ENCODE results near the gene MROH7. TPM values are rescaled to one million over a fixed set of nuclear protein-coding genes. Genes with fewer than 3 reads are reported as not detected.

Gene MROH7
- total RNA-seq, 1 donor from 2014 or later: not detected

GRCh38 chr1:54681358-54681757 lies 39.8 kb downstream of the MROH7 start:
- Mint-ChIP-seq H3K36me3 (ENCODE audit: low read depth) (no peaks in the 10 kb centered on the region), H3K27ac (no peak overlapping the region), H3K9me3 (no peaks in the 10 kb centered on the region), H3K4me1 (no peaks in the 10 kb centered on the region), H3K4me3 (no peak overlapping the region), H3K27me3 (peaks cover 2% of the 10 kb centered on the region)
- DNase-seq (no peak), ATAC-seq (ENCODE audit: low read depth) (no peak)
- intact Hi-C loops (cut with micrococcal nuclease): no loop called here
- ChIA-PET POLR2A (no interaction called here), CTCF (no interaction called here)
- TF ChIP-seq CTCF (IDR thresholded peaks at IDR 0.05): no peak

GRCh38 chr1:54683453-54683852 lies 41.9 kb downstream of the MROH7 start:
- no peaks in the 10 kb centered on the region for H3K36me3 Mint-ChIP-seq (ENCODE audit: low read depth)
- intact Hi-C loops (cut with micrococcal nuclease): no loop called here

GRCh38 chr1:54685335-54685905 lies 43.8 kb downstream of the MROH7 start:
- TF ChIP-seq CTCF (IDR thresholded peaks at IDR 0.05): no peak
- H3K9me3 Mint-ChIP-seq: no peaks in the 10 kb centered on the region
- no peak for DNase-seq
- no peak overlapping the region for H3K27ac Mint-ChIP-seq
- ChIA-PET CTCF (no interaction called here), POLR2A (no interaction called here)
- no peaks in the 10 kb centered on the region for H3K4me1 Mint-ChIP-seq
- intact Hi-C loops (cut with micrococcal nuclease): no loop called here
- ATAC-seq (ENCODE audit: low read depth): no peak
- H3K4me3 Mint-ChIP-seq: no peak overlapping the region
- peaks cover 7% of the 10 kb centered on the region for H3K27me3 Mint-ChIP-seq
- no peaks in the 10 kb centered on the region for H3K36me3 Mint-ChIP-seq (ENCODE audit: low read depth)

More at GRCh38 chr1:54683453-54683852, 41.9 kb downstream of the MROH7 start:
- no peak overlapping the region for H3K4me3 Mint-ChIP-seq
- H3K9me3 Mint-ChIP-seq: no peaks in the 10 kb centered on the region
- no peak overlapping the region for H3K27ac Mint-ChIP-seq
- CTCF ChIA-PET: no interaction called here
- peaks cover 2% of the 10 kb centered on the region for H3K27me3 Mint-ChIP-seq
- H3K4me1 Mint-ChIP-seq: no peaks in the 10 kb centered on the region
- TF ChIP-seq CTCF (IDR thresholded peaks at IDR 0.05): no peak
- POLR2A ChIA-PET: no interaction called here
- ATAC-seq (ENCODE audit: low read depth): no peak
- DNase-seq: no peak

GRCh38 chr1:54686155-54686554 lies 44.6 kb downstream of the MROH7 start:
- POLR2A ChIA-PET: no interaction called here
- intact Hi-C loops (cut with micrococcal nuclease): no loop called here
- ATAC-seq (ENCODE audit: low read depth) (no peak), DNase-seq (no peak)
- TF ChIP-seq CTCF (IDR thresholded peaks at IDR 0.05): no peak
- peaks cover 7% of the 10 kb centered on the region for H3K27me3 Mint-ChIP-seq
- H3K9me3 Mint-ChIP-seq: no peaks in the 10 kb centered on the region
- H3K36me3 Mint-ChIP-seq (ENCODE audit: low read depth): no peaks in the 10 kb centered on the region
- H3K4me1 Mint-ChIP-seq: no peaks in the 10 kb centered on the region
- H3K4me3 Mint-ChIP-seq: no peak overlapping the region
- CTCF ChIA-PET: no interaction called here
- no peak overlapping the region for H3K27ac Mint-ChIP-seq

- Mint-ChIP-seq H3K9me3 (no peaks in the 10 kb centered on the region), H3K4me3 (no peak overlapping the region), H3K36me3 (ENCODE audit: low read depth) (no peaks in the 10 kb centered on the region), H3K4me1 (no peaks in the 10 kb centered on the region), H3K27me3 (peaks cover 12% of the 10 kb centered on the region), H3K27ac (no peak overlapping the region)
- TF ChIP-seq CTCF (IDR thresholded peaks at IDR 0.05): no peak
- no peak for DNase-seq
- no peak for ATAC-seq (ENCODE audit: low read depth)
- intact Hi-C loops (cut with micrococcal nuclease): no loop called here
- POLR2A ChIA-PET: no interaction called here
- CTCF ChIA-PET: no interaction called here
These were observed 53.2 kb downstream of the MROH7 start for GRCh38 chr1:54694771-54695170.

Data from activated B cell treated with CpG ODN at 0.5 μM for 24 hours (primary cell).